Ectodermal cell (in vitro differentiated cells): ENCODE measurements around the gene MTG1.
"Not testable (repeated sequence)": the region's sequence is repeated elsewhere in the genome, so short reads cannot be mapped to it uniquely, and the experiment has no call there.

Experiments used
- H3K27ac ChIP-seq: 2 replicates; pipeline ENCODE4 v1.7.0; 2013; ENCODE audit warnings: mild to moderate bottlenecking, low read depth, low read length; ENCODE audit not compliant: insufficient read depth, poor library complexity, severe bottlenecking
- H3K27me3 ChIP-seq: 2 replicates; pipeline ENCODE4 v1.7.0; 2013; ENCODE audit warnings: mild to moderate bottlenecking, low read length; ENCODE audit not compliant: insufficient read depth, control insufficient read depth, poor library complexity, severe bottlenecking
- H3K36me3 ChIP-seq: one replicate; pipeline ENCODE4 v1.7.0; 2013; ENCODE audit warnings: low read length; ENCODE audit not compliant: control insufficient read depth, insufficient read depth
- H3K4me1 ChIP-seq: one replicate; pipeline ENCODE4 v1.7.0; 2013; ENCODE audit warnings: low read length; ENCODE audit not compliant: control insufficient read depth, insufficient read depth
- H3K4me3 ChIP-seq: 2 replicates; pipeline ENCODE4 v1.7.0; 2013; ENCODE audit warnings: low read depth, low read length, control low read depth; ENCODE audit not compliant: insufficient read depth
- H3K9me3 ChIP-seq: 2 replicates; pipeline ENCODE4 v1.7.0; 2013; ENCODE audit warnings: mild to moderate bottlenecking, low read length, moderate library complexity; ENCODE audit not compliant: control insufficient read depth
- WGBS, 2 experiments: methylation state at CpG; one replicate each; pipeline ENCODE4 v1.1.7; 2013; ENCODE audit warnings: missing lambda C conversion rate in 2 of 2; 5-methylcytosine and 5-hydroxymethylcytosine counted together

Gene MTG1

DNA sequence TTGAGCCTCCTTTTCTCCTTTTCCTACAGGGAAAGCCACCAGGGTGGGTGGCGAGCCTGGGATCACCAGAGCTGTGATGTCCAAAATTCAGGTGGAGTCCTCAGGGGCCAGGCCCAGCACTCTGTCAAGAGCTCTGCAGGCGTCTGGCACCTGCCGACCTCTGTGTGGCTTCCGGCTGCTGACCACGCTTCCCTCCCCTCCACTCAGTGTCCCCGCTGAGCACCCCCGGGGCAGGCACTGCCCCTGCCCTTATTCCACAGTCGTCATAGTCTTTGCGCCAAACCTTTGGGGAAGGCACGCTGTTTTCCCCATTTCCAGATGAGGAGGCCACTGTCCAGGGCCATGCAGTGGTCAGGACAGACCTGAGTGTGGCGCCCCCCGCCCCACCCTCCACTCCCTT lies 7.5 kb downstream of the MTG1 start:
- Histone ChIP-seq H3K36me3 (peaks cover 37% of the 10 kb centered on the region), H3K9me3 (no peaks in the 10 kb centered on the region), H3K4me1 (no peaks in the 10 kb centered on the region), H3K4me3 (no peak overlapping the region), H3K27me3 (no peaks in the 10 kb centered on the region), H3K27ac (no peak overlapping the region)
- WGBS, 2 experiments, result 95 to 96% methylated on average over 12 of the region's 12 CpGs

DNA sequence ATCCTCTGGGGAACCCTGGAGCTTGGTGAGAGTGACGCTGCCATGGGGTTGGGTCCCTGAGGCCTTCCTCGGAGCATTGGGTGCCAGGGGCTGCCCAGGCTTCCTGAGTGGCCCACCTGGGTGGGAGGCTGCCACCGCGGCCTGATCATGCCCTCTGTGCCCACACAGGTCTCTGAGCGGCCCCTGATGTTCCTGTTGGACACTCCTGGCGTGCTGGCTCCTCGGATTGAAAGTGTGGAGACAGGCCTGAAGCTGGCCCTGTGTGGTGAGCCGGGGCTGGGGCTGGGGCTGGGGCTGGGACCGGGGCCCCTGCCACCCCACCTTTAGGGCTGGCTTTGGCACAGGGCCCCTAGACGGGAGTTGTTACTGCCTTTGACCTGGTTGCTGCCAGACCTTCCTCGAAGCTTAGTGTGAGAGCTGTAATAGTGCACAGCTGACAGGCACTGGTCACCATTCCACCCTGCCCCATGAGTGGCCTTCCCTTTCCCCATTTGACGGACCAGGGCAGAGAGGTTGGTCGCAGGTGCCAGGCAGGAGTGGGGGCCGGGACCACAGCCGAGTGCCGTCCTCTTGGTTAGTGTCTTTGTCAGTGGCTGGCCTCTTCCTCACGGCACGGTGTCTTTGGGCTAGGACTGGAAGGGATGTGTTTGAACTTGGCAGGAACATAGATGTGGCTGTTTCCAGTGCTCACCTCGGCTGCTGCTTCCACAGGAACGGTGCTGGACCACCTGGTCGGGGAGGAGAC lies 8.2 kb downstream of the MTG1 start:
- WGBS, 2 experiments, result 96 to 97% methylated on average over 21 of the region's 21 CpGs
- H3K9me3 ChIP-seq, result no peaks in the 10 kb centered on the region
- no peak overlapping the region for H3K27ac ChIP-seq
- H3K36me3 ChIP-seq, result peaks cover 33% of the 10 kb centered on the region
- no peaks in the 10 kb centered on the region for H3K27me3 ChIP-seq
- no peaks in the 10 kb centered on the region for H3K4me1 ChIP-seq
- H3K4me3 ChIP-seq, result no peak overlapping the region

DNA sequence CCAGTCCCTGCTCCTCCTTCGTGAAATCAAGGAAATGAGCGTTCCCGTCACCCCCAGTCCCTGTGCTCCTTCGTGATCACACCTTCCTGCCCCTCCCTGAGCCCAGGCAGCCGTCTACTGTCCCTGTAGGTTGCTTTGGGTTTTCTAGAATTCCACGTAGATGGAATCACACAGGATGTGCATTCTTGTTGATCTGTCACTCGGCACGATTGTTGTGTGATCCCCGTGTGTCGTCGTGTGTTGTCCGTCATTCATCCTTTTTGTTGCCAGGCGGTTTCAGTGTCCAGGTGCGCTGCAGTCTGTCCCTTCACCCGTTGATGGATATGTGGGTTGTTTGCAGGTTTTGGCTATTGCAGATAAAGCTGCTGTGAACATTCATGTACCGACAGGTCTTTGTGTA lies 9.4 kb downstream of the MTG1 start:
- Histone ChIP-seq H3K36me3 (peaks cover 37% of the 10 kb centered on the region), H3K27ac (no peak overlapping the region), H3K4me3 (no peak overlapping the region), H3K4me1 (no peaks in the 10 kb centered on the region), H3K9me3 (no peaks in the 10 kb centered on the region), H3K27me3 (no peaks in the 10 kb centered on the region)
- WGBS, 2 experiments, result 88 to 89% methylated on average over 16 of the region's 16 CpGs

DNA sequence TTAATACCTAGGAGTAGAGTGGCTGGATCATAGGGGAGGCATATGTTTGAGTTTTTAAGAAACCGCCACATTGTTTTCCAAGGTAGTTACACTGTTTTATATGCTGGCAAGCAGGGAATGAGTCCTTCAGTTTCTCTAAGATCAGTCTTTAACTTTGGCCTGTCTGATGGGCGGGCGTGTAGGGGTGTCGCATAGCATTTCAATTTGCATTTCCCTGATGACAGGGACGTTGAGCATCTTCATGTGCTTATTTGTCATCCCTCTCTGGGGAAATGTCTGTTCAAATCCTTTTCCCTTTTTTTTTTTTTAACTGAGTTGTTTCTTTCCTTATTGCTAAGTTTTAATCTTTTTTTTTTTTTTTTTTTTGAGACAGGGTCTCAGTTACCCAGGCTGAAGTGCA lies 9.8 kb downstream of the MTG1 start:
- no peaks in the 10 kb centered on the region for H3K4me1 ChIP-seq
- H3K4me3 ChIP-seq, result no peak overlapping the region
- H3K27me3 ChIP-seq, result no peaks in the 10 kb centered on the region
- H3K36me3 ChIP-seq, result peaks cover 34% of the 10 kb centered on the region
- H3K9me3 ChIP-seq, result no peaks in the 10 kb centered on the region
- 95 to 97% methylated on average over 5 of the region's 5 CpGs for WGBS, 2 experiments
- no peak overlapping the region for H3K27ac ChIP-seq

DNA sequence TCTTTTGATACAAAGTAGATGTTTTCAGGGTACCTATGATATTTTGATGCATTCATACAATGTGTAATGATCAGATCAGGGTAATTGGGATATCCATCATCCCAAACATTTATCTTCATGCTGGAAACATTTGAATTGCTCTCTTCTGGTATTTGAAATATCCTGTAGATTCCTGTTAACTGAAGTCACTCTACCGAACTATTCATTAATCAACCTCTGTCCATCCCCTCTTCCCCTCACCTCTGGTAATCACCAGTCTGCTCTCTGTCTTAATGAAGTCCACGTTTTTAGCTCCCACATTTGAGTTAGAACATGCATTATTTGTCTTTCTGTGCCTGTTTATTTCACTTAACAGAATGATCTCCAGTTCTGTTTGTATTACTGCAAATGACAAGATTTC lies 11.3 kb downstream of the MTG1 start:
- H3K4me1 ChIP-seq, result no peaks in the 10 kb centered on the region
- H3K4me3 ChIP-seq, result no peak overlapping the region
- no peak overlapping the region for H3K27ac ChIP-seq
- 82 to 83% methylated on average over 2 of the region's 2 CpGs for WGBS, 2 experiments
- peaks cover 37% of the 10 kb centered on the region for H3K36me3 ChIP-seq
- H3K9me3 ChIP-seq, result no peaks in the 10 kb centered on the region
- no peaks in the 10 kb centered on the region for H3K27me3 ChIP-seq

DNA sequence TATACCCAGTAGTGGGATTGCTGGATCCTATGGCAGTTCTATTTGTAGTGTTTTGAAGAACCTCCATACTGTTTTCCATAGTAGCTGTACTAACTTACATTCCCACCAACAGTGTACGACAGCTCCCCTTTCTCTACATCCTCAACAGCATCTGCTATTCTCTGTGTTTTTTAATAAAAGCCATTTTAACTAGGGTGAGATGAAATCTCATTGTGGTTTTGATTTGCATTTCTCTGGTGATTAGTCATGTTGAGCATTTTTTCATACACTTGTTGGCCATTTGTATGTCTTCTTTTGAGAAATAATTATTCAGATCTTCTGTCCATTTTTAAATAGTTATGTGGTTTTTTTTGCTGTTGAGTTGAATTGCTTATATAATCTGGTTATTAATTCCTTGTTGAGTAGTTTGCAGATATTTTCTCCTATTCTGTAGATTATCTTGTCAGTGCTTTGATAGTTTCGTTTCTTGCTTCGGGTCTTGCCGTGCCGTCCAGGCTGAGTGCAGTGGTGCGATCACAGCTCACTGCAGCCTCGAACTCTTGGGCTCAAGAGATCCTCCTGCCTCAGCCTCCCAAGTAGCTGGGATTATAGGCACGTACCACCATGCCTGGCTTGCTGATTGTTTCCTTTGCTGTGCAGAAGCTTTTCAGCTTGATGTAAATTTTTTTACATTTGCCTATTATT lies 12.0 kb downstream of the MTG1 start:
- WGBS, 2 experiments, result 94 to 95% methylated on average over 8 of the region's 8 CpGs
- Histone ChIP-seq H3K27me3 (no peaks in the 10 kb centered on the region), H3K9me3 (peaks cover 2% of the 10 kb centered on the region), H3K36me3 (peaks cover 38% of the 10 kb centered on the region), H3K4me3 (no peak overlapping the region), H3K4me1 (no peaks in the 10 kb centered on the region), H3K27ac (no peak overlapping the region)

DNA sequence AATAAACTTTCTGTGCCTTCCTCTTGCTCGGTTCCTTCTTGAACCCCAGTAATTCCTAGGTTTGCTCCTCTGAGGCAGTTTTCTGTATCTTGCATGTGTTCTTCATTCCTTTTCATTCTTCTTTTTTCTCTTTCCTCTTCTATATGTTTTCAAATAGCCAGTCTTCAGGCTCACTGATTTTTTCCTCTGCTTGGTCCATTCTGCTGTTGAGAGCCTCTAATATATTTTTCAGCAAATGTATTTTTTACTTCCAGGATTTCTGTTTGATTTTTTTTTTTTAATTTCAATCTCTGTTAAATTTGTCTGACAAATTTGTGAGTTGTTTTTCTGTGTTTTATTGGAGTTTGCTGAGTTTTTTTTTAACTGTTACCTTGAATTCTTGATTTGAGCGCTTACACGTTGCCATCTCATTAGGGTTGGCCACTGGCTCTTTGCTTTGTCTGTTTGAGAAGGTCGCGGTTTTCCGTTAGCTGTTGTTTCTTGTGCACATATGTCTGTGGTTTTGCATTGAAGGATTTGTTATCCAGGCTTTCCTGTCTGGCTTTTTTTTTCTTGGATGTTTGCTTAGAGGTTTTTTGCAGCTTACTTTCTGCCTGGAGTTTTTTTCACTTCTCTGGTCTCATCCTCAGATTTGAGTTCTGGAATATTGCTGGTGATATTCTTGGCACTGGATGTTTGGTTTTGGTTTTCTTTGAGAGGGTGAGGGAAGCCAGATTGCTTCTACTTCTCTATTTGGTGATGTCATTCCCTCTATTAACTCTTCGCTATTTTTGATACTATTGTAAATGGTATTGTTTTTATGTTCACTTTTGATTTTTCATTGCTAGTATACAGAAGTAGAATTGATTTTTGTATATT lies 17.8 kb downstream of the MTG1 start:
- Histone ChIP-seq H3K36me3 (peaks cover 45% of the 10 kb centered on the region), H3K4me1 (no peaks in the 10 kb centered on the region), H3K27ac (no peak overlapping the region), H3K9me3 (peaks cover 2% of the 10 kb centered on the region), H3K27me3 (no peaks in the 10 kb centered on the region), H3K4me3 (no peak overlapping the region)
- WGBS, 2 experiments, result 95 to 97% methylated on average over 6 to 7 of the region's 7 CpGs

DNA sequence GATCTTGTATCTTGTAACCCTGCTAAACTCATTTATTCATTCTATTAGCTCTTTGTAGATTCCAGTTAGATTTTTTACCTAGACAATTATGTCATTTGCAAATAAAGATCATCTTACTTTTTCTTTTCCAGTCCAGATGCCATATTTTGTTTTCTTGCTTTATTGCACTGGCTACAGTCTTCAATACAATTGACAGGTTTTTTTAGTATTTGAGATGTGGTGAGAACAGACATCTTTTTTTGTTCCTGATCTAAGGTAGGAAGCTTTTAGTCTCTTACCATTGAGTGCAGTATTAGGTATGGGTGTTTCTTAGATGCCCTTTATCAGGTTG lies 18.4 kb downstream of the MTG1 start:
- Histone ChIP-seq H3K27ac (no peak overlapping the region), H3K27me3 (no peaks in the 10 kb centered on the region), H3K4me1 (no peaks in the 10 kb centered on the region), H3K4me3 (no peak overlapping the region), H3K36me3 (peaks cover 45% of the 10 kb centered on the region), H3K9me3 (peaks cover 2% of the 10 kb centered on the region)

DNA sequence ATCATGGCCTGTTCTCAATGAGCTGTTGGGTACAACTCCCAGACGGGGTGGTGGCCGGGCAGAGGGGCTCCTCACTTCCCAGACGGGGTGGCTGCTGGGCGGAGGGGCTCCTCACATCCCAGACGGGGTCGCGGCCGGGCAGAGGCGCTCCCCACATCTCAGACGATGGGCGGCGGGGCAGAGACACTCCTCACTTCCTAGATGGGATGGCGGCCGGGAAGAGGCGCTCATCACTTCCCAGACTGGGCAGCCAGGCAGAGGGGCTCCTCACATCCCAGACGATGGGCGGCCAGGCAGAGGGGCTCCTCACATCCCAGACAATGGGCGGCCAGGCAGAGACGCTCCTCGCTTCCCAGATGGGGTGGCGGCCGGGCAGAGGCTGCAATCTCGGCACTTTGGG lies 20.4 kb downstream of the MTG1 start:
- H3K27ac ChIP-seq, H3K27me3 ChIP-seq, H3K9me3 ChIP-seq, H3K4me1 ChIP-seq, H3K4me3 ChIP-seq: not testable (repeated sequence)
- peaks cover 44% of the 10 kb centered on the region for H3K36me3 ChIP-seq
- 96 to 98% methylated on average over 20 to 21 of the region's 23 CpGs for WGBS, 2 experiments

DNA sequence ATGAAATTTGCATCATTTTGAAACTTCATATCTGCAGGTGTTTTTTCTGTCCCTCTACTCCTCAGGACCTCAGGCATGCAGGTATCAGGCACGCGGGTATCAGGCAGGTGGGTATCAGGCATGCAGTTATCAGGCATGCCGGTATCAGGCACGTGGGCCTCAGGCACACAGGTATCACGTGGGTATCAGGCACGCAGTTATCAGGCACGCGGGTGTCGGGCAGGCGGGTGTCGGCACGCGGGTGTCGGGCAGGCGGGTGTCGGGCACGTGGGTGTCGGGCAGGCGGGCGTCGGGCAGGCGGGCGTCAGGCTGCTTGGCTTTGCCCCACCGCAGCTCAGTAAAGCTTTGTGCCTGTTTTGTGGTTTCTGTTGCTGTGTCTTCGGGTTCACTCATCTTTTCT lies 21.8 kb downstream of the MTG1 start:
- Histone ChIP-seq H3K27ac (no peak overlapping the region), H3K4me3 (no peak overlapping the region), H3K4me1 (no peaks in the 10 kb centered on the region), H3K9me3 (no peaks in the 10 kb centered on the region), H3K36me3 (peaks cover 31% of the 10 kb centered on the region), H3K27me3 (no peaks in the 10 kb centered on the region)
- 94 to 96% methylated on average over 25 of the region's 25 CpGs for WGBS, 2 experiments
